Activated CD8-positive, alpha-beta memory T cell treated with anti-CD3 and anti-CD28 coated beads, Interleukin-2, amount 50 U/mL, for 24 hours (primary cell): ENCODE results near the gene PPARG.

Experiments
- DNase-seq: peaks from one replicate; pipeline ENCODE4 v3.0.0-alpha.2; 2020; ENCODE audit errors: extremely low read depth

Gene PPARG

GRCh38 chr3:12312010-12312409, 23.1 kb downstream of the PPARG start:
- no peak for DNase-seq

GRCh38 chr3:12313519-12313918, 24.6 kb downstream of the PPARG start:
- DNase-seq: no peak

GRCh38 chr3:12316253-12316652, 27.4 kb downstream of the PPARG start:
- no peak for DNase-seq

- no peak for DNase-seq
These were observed 28.0 kb downstream of the PPARG start for GRCh38 chr3:12316729-12317351.

GRCh38 chr3:12317914-12318313, 29.0 kb downstream of the PPARG start:
- no peak for DNase-seq

GRCh38 chr3:12318758-12319621, 30.1 kb downstream of the PPARG start:
- no peak for DNase-seq

- DNase-seq: no peak
These were observed 32.1 kb downstream of the PPARG start for GRCh38 chr3:12321015-12321414.

- DNase-seq: no peak
These were observed 34.4 kb downstream of the PPARG start for GRCh38 chr3:12323237-12323636.

- no peak for DNase-seq
These were observed 37.0 kb downstream of the PPARG start for GRCh38 chr3:12325586-12326515.

GRCh38 chr3:12327021-12327420, 38.2 kb downstream of the PPARG start:
- no peak for DNase-seq

GRCh38 chr3:12328132-12328836, 39.4 kb downstream of the PPARG start:
- no peak for DNase-seq

GRCh38 chr3:12328837-12329462, 40.1 kb downstream of the PPARG start:
- no peak for DNase-seq

- DNase-seq: no peak
These were observed 45.9 kb downstream of the PPARG start for GRCh38 chr3:12334786-12335185.

GRCh38 chr3:12335421-12335820, 46.6 kb downstream of the PPARG start:
- DNase-seq: no peak

GRCh38 chr3:12336099-12336498, 47.2 kb downstream of the PPARG start:
- no peak for DNase-seq

- DNase-seq: no peak
These were observed 50.0 kb downstream of the PPARG start for GRCh38 chr3:12338595-12339546.

- no peak for DNase-seq
These were observed 51.0 kb downstream of the PPARG start for GRCh38 chr3:12339701-12340480.

- no peak for DNase-seq
These were observed 51.6 kb downstream of the PPARG start for GRCh38 chr3:12340506-12340905.

- no peak for DNase-seq
These were observed 53.3 kb downstream of the PPARG start for GRCh38 chr3:12342151-12342550.
